Skin of body (tissue), 2 donors: ENCODE results near the gene PRRG3. TPM values are rescaled to one million over a fixed set of nuclear protein-coding genes. Genes with fewer than 3 reads are reported as not detected.
A peak's percentile ranks its signal among the peaks of the same experiment; 100 is the strongest.

Experiments
- DNase-seq: peaks from one replicate; lab custom pipeline; 2025; lab: John Stamatoyannopoulos, UW
- total RNA-seq: library from RNA; depleted of rRNA; stranded (reverse); fragments of >200 nt; gene quantifications from one replicate; pipeline ENCODE4 v1.2.3, GENCODE V29; 2014

PRRG3 gene
- total RNA-seq, 1 donor from 2014 or later, result 13.8 TPM

DNA sequence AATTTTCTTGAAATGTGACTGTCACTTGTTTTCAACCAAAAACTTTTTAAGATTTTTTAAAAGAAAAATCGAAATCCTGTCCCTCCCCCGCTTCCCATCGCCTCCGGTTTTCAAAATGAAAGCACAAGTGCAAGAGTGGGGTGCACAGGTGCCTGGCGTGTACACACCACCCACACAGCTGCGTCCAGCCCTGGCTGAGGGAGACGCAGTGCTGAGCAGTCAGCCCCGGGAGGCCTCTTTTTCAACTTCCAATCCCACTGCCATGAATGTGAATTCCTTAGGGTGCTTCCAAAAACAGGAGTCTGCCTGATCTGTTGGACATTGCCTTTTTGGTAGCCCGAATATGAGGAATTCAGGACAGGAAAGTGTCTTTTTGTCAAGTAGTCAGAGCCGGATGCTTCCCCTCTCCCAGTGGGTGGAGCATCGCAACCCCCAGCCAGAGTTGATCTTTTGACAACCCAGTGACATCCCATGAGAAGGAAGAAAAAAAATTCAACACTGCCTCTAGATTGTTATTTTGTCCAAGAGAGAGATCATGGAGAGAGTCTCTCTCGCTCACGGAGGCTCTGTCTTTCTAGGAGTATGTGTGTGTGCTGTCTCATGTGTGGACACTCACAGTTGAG lies 8.9 kb downstream of the PRRG3 start:
- no peak for DNase-seq

DNA sequence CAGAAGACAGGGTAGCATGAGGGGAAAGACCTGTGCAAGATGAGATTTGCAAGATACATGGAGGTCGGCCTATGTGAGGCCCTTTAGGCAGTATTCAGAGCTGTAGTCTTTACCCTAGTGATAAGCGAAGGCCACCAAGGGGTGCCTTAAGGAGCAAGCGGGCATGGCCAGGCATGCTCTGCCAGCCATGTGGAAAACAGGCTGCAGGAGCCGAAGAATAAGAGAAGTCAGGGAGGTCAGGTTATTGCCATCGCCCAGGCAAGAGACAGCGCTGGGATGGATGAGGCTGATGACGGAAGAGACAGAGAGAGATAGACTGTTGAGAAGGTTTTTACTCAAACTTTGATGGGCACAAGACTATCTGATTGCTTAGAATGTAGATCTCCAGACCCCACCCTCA lies 13.6 kb downstream of the PRRG3 start:
- no peak for DNase-seq

DNA sequence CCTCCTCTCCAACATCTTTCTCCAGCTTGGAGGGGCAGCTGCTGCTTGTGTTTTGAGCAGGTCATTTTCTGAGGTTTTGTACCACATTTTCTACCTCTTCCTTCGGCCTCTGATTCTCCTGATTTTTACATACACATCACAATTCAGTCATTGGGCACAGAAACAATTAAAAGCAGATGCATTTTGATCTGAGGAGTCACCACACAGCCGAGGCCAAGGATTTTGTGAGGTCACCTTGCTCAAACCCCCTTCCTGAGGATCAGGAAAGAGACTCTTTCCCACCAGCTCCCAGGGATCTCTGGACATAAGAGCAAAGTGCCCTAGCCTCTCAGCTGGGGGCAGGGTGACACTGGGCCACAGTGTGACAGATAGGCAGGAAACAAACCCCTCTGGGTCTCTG lies 15.2 kb downstream of the PRRG3 start:
- no peak for DNase-seq

DNA sequence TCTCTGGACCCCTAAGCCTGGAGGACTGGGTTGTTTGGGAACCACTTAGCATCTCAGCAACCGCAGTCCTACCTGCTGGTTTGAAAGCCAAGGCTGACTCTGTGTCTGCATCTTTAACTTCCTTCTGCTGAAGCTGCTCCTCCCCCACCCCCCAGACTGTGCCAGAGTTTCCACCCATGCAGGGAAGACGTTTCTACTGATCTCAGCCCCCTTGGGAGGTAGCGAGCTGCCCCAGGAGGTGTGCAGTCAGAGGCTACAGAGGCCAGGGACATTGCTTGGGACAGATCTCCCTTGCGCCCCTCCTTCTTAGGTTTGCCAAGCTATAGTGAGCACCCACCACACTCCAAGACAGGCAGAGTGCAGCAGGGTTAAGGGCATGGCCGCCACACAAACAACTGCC lies 15.9 kb downstream of the PRRG3 start:
- DNase-seq, result no peak

DNA sequence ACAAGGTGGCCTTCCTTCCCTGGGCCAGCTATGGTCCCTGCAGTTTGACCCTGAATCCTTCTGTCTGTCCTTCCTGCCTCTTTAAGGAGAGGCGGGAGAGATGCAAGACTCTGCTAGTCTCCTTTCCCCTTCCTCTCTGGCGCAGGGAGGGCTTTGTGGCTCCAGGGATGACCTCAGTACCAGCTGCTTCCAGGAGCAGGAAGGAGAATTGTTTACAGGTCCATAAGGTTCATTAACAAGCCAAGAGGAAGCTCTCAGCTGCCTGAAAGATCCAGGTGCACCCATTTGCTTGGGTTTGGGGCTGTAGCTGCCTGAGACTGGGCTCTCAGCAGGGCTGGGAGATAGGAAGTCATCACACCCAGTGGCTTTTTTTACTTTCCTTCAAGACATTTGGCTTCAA lies 16.5 kb downstream of the PRRG3 start:
- peak; percentile 7 for DNase-seq

DNA sequence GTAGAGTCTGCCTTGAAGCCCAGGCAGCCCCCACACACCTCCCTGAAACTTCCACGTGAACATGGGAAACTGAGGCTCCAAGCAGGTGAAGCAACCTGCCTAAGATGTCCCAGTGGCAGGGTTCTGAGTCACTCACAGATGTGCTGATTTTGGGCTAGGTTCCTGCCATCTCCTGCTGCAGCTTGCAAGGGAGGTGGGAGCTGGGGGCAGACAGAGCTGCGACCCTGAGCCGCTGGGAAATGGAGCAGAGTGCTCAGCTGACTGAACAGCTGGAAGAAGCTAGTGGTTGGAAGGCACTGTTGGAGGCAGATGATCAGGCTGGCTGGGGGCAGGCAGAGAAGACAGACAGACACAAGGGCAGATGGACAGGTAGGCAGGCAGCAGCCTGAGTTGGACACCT lies 17.0 kb downstream of the PRRG3 start:
- DNase-seq, result no peak

DNA sequence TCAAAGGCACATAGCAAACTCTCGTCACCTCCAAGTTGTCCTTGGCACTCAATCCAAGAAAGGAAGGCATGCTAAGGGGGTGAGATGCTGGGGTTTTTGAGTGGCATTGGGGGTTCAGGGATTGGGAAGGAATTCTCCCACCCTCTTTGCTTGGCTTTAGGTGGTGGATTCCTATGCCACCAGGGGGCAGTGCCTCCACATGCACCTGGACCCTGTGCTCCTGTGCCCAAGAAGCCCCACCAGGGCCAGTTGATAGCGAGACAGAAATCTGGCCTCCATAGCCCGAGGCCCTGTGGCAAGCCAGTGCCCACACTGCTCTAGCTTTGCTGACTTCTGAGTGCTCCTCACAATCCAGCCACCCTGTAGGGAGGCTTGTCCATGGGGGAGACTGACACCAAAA lies 18.6 kb downstream of the PRRG3 start:
- DNase-seq, result no peak

DNA sequence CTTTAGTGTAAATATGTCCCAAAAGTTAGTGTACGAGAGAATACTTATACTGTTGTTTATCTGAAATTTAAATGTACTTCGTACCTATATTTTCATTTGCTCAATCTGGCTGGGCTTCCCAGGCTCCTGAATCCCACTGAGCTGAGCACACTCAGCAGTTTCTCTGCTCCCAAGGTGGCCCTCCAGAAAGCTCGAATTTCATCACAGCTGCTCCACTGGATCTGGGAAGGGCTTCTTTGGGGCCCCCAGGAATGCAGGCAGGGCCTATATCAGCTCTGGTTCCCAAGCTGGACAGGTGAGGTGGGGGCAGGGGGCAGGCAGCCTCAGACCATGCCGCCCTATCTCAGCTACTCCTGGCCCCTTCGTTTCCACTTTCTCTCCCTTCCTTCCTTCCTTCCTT lies 19.1 kb downstream of the PRRG3 start:
- DNase-seq, result no peak

DNA sequence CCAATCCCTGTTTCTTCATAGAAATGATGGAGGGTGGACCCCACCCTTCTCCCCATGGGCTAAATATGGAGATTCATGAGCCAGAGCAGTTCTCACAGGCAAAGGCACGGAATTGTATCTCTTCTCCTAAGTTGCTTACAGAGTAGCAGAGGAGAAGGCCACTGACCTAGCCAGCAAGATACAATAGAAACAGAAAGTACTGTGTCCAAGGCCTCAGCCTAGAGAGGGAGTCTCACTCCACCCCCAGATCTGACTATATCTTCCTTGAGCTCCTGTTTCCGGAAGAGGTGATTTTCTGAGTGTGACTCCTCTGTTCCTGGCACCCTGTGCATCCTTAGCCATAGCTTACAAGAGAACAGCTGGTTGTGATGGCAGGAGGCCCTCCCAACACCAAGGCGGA lies 20.5 kb downstream of the PRRG3 start, which contains the start of gene FATE1:
TSS of gene FATE1 (plus strand) at position 284 of the 400 bp plus-strand sequence. CDS start at position 369, 85 bp downstream.
- DNase-seq, result no peak

DNA sequence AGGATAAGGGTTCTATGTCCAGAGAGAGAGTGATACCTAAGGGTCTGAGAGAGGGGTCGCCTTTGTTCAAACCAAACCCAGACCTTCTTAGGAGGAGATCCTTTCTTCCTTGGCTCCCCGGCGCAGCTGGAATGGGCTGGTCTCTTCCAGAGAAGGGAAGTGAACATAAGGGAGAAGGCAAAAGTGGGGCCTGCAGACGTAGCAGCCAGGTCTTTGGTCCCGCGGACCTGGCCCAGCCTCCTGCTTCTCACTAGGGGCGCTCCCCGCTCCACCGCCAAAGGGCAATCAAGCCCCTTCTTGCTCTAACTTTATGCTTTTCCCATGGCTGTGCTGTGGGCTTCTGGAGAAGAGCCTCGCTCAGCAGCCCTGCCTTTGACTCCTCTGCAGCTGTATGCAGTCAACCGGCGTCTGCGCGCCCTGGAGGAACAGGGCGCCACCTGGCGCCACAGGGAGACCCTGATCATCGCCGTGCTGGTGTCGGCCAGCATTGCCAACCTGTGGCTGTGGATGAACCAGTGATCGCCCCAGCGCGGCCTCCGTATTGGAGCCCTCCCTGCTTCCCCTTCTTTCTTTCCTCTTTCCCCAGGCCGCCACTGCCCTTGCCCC lies 27.1 kb downstream of the PRRG3 start:
- DNase-seq, result no peak

DNA sequence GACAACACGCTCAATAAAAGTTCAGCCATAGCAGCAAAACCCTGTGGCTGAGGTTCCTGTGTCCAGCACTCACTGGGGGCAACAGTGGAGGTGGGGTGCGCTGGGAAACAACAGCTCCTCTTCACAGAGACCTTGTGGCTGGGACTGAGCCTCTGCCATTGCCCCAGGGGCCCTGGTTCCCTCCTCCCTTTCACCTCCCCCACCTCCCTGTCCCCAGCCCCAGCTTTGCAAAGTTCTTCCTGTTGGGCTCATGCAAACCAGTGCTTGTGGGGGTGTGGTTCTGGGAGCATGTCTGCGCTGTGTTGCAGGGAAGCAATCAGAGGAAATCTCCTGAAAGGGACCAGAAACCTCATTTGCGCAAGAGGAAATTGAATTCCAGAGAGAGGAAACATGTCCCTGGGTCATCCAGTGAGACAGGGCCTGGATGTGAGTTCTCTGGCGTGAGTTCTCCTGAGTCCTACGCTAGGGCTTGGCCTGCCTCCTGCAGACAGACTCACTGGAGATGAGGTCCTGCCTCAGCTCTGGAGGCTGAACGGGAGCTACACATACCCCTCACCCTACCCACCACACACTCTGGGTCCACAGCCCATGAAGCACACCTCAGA lies 28.0 kb downstream of the PRRG3 start:
- DNase-seq, result peak; percentile 4

DNA sequence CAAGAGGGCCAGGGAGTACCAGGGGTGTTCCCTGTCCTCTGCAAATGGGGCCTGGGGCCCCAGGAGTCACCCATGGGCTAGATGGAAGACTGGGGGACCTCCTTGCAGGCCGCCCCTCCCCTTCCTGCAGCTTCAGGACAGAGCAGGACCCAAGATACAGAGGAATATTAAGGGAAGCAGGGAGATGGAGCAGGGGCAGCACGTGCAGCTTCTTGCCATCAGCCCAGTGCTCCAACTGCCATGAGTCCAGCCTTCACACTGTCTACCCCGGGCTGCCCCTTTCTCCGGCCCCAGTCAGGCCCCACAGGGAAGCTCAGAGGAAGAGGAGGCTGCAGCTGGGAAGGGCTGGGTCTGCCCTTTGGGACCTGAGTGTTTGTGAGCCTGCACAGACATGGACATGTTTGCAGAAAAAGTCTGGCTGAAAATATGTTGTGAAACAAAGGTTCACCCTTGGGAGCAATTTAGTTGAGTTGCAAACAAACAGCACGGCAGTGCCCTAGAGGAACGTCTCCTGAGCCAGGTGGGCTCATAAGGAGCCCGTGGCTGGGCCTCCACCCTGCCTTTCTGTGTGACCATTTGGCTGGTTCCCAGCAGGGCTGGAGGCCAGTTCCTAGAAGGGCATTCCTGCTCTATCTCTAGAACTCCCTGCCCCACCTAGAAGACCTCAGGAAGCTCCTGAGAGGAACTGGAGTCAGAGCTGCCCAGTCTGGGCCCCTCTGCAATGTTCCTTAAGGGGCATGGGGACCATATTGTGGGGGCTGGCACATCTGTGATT lies 29.5 kb downstream of the PRRG3 start:
- DNase-seq, result no peak

DNA sequence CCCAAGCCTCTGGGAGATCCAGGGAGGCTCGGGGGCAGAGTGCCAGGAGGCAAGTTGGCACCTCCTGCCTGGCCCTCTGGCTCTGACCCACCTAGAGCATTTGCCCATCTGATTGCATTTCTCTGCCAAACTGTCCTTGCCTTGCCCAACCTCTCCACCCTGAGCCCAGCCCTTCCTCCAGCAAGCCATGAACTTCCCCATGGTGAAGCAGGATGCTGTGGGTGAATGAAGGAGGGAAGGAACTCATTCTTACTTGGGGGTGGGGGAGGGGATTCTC lies 30.0 kb downstream of the PRRG3 start:
- no peak for DNase-seq

DNA sequence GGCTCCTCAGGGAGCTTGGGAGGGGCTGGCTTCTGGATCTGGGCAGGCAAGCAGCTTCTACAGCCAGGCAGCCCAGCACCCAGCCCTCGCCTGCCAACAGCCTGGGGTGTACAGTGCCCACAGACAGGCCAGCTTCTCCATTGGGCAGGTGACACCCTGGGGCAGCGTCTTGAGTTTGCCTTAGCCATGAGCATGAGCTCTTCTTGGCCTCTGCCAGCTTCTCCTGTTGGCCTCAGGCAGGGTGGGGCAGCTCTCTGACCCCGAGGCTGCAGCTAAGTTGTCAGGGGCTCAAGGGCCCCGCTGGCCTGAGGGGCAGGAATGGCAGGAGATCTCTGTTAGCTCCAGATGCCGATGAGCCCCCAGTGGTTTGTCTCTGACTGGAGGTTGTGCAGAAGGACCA lies 31.5 kb downstream of the PRRG3 start:
- DNase-seq, result no peak

DNA sequence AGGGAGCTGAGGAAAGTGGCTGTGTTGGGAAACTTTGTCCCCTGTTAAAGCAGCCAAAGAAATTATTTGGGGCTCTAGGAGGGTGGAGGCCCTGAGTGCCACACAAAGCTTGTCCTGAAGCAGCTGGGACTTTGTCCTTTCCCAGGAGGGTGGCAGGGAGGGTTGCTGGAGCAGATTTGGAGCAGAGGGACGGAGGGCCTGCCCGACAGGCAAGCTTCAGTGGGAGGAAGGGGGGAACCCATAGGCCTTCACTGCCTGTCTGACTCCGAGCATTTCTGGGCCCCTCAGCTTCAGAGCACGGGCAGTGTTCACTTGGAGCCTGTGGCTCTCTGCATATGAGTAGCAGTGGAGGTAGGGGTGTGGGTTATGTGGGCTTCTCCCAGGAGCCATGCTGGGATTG lies 32.1 kb downstream of the PRRG3 start:
- DNase-seq, result no peak

DNA sequence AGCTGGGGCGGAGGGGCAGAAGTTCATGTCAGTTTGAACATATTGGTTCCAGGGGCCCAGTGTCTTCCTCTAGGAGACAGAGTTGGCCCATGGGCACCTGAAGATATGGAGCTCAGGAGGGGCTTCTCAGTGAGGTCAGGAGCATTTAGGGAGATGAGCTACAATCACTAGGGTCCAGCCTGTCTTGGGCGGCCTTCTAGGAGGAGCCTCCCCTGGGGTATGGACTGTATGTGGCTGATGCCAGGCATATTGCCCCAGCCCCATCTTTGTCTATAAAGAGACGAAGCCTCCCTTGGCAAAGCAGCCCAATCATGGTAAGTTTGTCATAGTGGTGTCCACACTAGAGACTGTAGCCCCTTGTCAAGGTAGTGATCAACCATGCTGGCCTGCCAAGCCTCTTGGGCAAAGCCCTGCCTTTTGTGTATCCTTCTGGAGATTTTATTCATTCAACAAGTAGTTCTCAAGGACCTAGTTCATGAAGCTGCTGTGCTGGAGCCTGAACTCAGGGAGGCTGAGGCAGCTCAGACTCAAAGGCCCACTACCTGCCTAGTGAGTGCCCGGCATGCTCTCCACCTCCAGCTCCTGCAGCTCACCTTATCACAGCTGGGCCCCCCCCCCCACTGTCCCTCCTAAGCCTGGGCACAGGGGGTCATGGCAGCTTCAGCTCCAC lies 33.9 kb downstream of the PRRG3 start:
- no peak for DNase-seq

DNA sequence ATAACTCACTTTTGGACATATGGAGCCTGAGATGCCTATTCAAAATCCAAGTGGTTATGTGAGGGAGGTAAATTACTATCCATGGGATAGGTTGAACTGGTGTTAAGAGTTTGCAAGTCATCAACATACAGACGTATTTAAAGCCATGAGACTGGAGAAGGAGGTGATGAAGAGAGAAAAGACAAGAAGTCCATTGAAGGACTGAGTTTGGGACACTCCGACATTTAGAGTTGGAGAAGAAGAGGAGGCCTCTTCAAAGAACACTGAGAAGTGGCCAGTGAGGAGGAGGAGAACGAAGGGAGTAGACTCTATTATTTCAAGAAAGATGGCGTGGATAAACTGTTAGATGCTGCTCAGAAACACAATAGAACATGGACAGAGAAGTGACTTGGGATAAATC lies 39.2 kb downstream of the PRRG3 start, which contains the start of gene CNGA2:
TSS of gene CNGA2 (plus strand) at position 301 of the 400 bp plus-strand sequence. CDS start 3,738 bp downstream, outside the sequence.
- no peak for DNase-seq

DNA sequence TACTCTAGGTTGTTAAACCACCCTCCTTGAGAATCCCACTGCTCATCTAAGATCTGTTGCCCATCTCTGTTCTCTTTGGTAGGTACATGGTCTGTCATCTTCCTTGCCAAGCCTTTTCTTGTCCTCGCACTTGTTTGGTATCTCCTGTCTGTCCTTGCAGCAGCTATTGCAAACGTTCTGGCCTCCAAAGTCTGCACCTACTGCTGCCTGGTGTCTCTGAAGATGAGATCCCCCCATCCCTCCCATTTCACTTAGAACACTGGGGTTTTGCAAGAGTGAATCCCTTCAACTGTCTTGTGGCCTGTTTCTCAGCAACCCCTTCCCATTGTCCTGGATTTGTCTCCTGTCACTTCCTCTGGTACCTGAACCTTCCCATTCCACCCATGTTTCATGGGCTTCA lies 40.0 kb downstream of the PRRG3 start:
- no peak for DNase-seq

DNA sequence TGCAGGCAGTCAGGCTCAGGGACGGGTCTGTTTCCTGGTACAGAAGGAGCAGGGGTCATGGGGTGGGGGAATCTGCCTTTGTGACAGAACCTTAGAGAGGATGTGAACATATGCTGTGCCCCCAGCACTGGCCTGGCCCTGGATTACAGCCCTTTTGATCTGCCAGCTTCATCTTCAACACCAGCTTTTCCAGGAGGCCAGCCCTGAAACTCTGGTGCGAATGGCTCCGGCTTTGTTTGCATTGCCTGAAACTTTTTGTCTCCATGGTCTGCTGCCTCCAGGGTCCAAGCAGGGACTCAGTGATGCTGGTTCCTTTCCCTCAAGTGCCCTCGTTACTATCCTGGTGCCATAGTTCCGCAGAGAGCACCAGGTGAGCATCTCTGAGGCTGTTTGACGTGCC lies 41.4 kb downstream of the PRRG3 start:
- DNase-seq, result no peak

DNA sequence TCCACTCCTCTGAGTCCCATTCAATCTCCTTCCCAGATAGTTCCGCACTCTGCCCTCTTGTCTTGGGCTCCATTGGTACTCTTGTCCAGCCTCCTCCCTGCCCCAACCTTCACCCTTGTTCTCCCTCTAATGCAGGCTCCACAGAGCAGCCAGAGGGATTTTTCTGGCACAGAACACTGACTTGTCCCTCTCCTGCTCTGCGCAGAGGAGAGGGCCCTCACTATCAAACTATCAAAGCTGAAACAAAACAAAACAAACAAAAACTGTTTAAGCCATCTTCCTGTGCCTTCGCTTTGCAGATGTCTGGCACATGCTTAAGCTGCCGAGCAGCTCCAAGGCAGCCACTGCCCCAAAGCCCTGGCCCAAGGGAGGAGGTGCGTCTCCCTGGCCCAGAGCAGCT lies 42.2 kb downstream of the PRRG3 start:
- no peak for DNase-seq

DNA sequence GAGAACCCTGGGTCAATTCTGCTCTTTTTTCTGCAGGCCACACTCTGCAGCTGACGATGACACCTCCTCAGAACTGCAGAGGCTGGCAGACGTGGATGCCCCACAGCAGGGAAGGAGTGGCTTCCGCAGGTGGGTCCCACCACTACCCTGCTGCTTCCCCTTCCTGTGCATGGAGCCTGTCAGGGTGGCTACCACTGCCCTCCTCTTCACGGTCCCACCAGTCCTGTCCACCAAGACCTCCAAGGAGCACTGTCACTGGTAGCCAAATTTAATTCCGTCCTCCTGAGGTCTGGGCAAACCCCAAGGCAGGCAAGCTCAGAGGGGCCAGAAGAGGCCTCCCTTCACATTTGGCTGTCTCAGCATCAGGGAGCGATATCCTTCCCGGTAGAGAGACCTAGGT lies 43.5 kb downstream of the PRRG3 start:
- DNase-seq, result no peak

DNA sequence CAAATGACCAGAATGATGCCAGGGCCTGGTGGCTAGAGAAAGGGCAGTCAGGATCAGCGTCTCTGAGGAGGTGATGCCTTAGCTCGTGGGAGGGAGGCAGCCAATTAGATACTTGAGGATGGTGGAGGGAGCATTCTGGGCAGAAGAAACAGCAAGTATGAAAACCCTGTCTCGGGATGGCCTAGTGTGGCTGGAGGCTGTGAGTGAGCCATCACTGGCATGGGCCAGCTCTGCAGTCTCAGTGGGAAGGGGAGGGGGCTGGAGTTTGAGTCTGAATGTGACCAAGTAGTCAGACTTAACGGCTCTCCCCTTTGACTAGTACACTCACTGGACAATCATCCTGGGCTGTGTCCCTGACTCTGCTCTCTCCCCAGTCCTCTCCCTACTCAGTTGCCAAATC lies 46.3 kb downstream of the PRRG3 start:
- no peak for DNase-seq
